Fibroblast of skin of left quadriceps (primary cell): ENCODE measurements around the gene TRIM51G.
"Not testable (repeated sequence)": the region's sequence is repeated elsewhere in the genome, so short reads cannot be mapped to it uniquely, and the experiment has no call there.

Experiments used
- DNase-seq, 2 experiments: peaks; one replicate each; pipeline ENCODE4 v3.0.0-alpha.2; 2013; ENCODE audit warnings: low read depth in 2 of 2

TRIM51G gene

GRCh38 chr11:48983785-48984184 is at the start of gene TRIM51G:
Gene TRIM51G, minus strand, starts transcription at chr11:48983885. Its CDS starts 2,190 bp downstream, at chr11:48981695.
- DNase-seq: not testable (repeated sequence)

- DNase-seq: not testable (repeated sequence)
These were observed 44.8 kb upstream of the TRIM51G start, which contains the start of gene TRIM49B for GRCh38 chr11:49028523-49028922. Gene TRIM49B, plus strand, starts transcription at chr11:49028823. Its CDS starts 2,777 bp downstream, at chr11:49031600.

- DNase-seq: not testable (repeated sequence)
These were observed 15.1 kb downstream of the TRIM51G start for GRCh38 chr11:48968592-48968991.

GRCh38 chr11:48955315-48956049 is 28.2 kb downstream of the TRIM51G start:
- not testable (repeated sequence) for DNase-seq

- DNase-seq: not testable (repeated sequence)
These were observed 37.9 kb downstream of the TRIM51G start for GRCh38 chr11:48945796-48946195.
